MM.1S (cell line): ENCODE results near the gene TBC1D5.

Experiments used
- DNase-seq: peaks from one replicate; pipeline ENCODE4 v3.0.0-alpha.2; 2015
- H2AFZ ChIP-seq: fragments of 300-600 bp; sonication (generic); 2 replicates; pipeline ENCODE4 v1.6.0; 2016; ENCODE audit warnings: antibody characterized with exemption, low read length
- H3F3A ChIP-seq: fragments of 300-600 bp; sonication (generic); 2 replicates; pipeline ENCODE4 v1.6.1; 2016; ENCODE audit warnings: mild to moderate bottlenecking, antibody characterized with exemption, low read length, moderate library complexity, mixed read lengths; ENCODE audit not compliant: insufficient read depth
- H3K27ac ChIP-seq: fragments of 300-600 bp; sonication (generic); 2 replicates; pipeline ENCODE4 v1.5.1; 2016; ENCODE audit warnings: mild to moderate bottlenecking, low read length
- H3K27me3 ChIP-seq: fragments of 300-600 bp; sonication (generic); replicated peaks from 2 replicates; pipeline ENCODE4 v1.6.0; 2016; ENCODE audit warnings: low read length; ENCODE audit not compliant: insufficient read depth
- H3K36me3 ChIP-seq: fragments of 300-600 bp; sonication (generic); replicated peaks from 2 replicates; pipeline ENCODE4 v1.6.1; 2016; ENCODE audit warnings: mild to moderate bottlenecking, low read length, mixed read lengths; ENCODE audit not compliant: insufficient read depth
- H3K4me1 ChIP-seq: fragments of 300-600 bp; sonication (generic); 2 replicates; pipeline ENCODE4 v1.6.1; 2016; ENCODE audit warnings: low read length, mixed read lengths
- H3K4me2 ChIP-seq: fragments of 300-600 bp; sonication (generic); 2 replicates; pipeline ENCODE4 v1.6.0; 2016; ENCODE audit warnings: low read depth, low read length
- H3K4me3 ChIP-seq: fragments of 300-600 bp; sonication (generic); 2 replicates; pipeline ENCODE4 v1.5.1; 2016; ENCODE audit warnings: low read length, mixed read lengths
- H3K79me2 ChIP-seq: fragments of 300-600 bp; sonication (generic); 2 replicates; pipeline ENCODE4 v1.6.1; 2016; ENCODE audit warnings: mixed run types, low read length, mixed read lengths
- H3K9ac ChIP-seq: fragments of 300-600 bp; sonication (generic); 2 replicates; pipeline ENCODE4 v1.6.1; 2016; ENCODE audit warnings: low read length, mixed read lengths
- H3K9me2 ChIP-seq: fragments of 300-600 bp; sonication (generic); replicated peaks from 2 replicates; pipeline ENCODE4 v1.6.1; 2016; ENCODE audit warnings: mild to moderate bottlenecking, low read length, mixed read lengths; ENCODE audit not compliant: insufficient read depth
- H3K9me3 ChIP-seq: fragments of 300-600 bp; sonication (generic); replicated peaks from 2 replicates; pipeline ENCODE4 v1.6.1; 2016; ENCODE audit warnings: mild to moderate bottlenecking, low read length, mixed read lengths; ENCODE audit not compliant: insufficient read depth
- H4K20me1 ChIP-seq: fragments of 300-600 bp; sonication (generic); 2 replicates; pipeline ENCODE4 v1.6.1; 2016; ENCODE audit warnings: mild to moderate bottlenecking, low read length, moderate library complexity, mixed read lengths; ENCODE audit not compliant: insufficient read depth
- EZH2 ChIP-seq: fragments of 300-600 bp; sonication (generic); optimal IDR thresholded peaks from 2 replicates; pipeline ENCODE3; 2017; ENCODE audit warnings: low read depth, mild to moderate bottlenecking, antibody characterized with exemption, low read length, mixed read lengths
- EZH2phosphoT487 ChIP-seq: fragments of 300-600 bp; sonication (generic); IDR thresholded peaks from 2 replicates; pipeline ENCODE4 v1.6.1; 2018; ENCODE audit warnings: antibody characterized with exemption, low read length
- TF ChIP-seq, protein P1 (sequence below): fragments of 300-600 bp; sonication (generic); IDR thresholded peaks from 2 replicates; pipeline ENCODE4 v1.5.1; 2016; ENCODE audit warnings: antibody characterized with exemption, low read length, mixed read lengths

The TBC1D5 gene

DNA sequence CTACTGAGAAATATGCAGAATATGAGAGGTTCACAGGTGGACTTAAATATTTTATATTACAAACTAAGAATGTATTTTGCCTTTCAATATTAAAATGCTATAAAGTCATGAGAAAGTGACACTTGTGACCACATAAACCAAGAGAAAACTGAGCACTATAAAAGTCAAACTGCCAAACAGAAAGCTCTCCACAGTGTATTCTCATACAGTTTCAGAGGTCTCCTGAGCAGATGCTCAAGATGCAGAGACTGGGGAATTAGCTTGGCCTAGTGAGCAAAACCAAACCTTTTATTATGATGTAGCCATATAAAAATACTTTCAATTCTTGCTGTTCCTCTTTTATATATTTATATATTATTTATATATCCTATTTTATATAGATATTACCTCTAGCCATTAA, 227.8 kb downstream of the TBC1D5 start:
- H3K4me3 ChIP-seq, result no peak overlapping the region
- no peak for DNase-seq
- H3K4me1 ChIP-seq, result no peaks in the 10 kb centered on the region
- no peaks in the 10 kb centered on the region for H3K27me3 ChIP-seq
- H3K36me3 ChIP-seq, result no peaks in the 10 kb centered on the region
- H2AFZ ChIP-seq, result no peak overlapping the region
- H3K9ac ChIP-seq, result no peak overlapping the region
- no peaks in the 10 kb centered on the region for H3K79me2 ChIP-seq
- H3K4me2 ChIP-seq, result no peak overlapping the region
- no peak overlapping the region for H3K27ac ChIP-seq
- H3K9me3 ChIP-seq, result no peaks in the 10 kb centered on the region
- H3K9me2 ChIP-seq, result no peaks in the 10 kb centered on the region
- H3F3A ChIP-seq, result no peaks in the 10 kb centered on the region
- TF ChIP-seq EZH2phosphoT487 (no peak), EZH2 (no peak)
- TF ChIP-seq, protein P1, sequence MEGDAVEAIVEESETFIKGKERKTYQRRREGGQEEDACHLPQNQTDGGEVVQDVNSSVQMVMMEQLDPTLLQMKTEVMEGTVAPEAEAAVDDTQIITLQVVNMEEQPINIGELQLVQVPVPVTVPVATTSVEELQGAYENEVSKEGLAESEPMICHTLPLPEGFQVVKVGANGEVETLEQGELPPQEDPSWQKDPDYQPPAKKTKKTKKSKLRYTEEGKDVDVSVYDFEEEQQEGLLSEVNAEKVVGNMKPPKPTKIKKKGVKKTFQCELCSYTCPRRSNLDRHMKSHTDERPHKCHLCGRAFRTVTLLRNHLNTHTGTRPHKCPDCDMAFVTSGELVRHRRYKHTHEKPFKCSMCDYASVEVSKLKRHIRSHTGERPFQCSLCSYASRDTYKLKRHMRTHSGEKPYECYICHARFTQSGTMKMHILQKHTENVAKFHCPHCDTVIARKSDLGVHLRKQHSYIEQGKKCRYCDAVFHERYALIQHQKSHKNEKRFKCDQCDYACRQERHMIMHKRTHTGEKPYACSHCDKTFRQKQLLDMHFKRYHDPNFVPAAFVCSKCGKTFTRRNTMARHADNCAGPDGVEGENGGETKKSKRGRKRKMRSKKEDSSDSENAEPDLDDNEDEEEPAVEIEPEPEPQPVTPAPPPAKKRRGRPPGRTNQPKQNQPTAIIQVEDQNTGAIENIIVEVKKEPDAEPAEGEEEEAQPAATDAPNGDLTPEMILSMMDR, result no peak
- no peaks in the 10 kb centered on the region for H4K20me1 ChIP-seq

DNA sequence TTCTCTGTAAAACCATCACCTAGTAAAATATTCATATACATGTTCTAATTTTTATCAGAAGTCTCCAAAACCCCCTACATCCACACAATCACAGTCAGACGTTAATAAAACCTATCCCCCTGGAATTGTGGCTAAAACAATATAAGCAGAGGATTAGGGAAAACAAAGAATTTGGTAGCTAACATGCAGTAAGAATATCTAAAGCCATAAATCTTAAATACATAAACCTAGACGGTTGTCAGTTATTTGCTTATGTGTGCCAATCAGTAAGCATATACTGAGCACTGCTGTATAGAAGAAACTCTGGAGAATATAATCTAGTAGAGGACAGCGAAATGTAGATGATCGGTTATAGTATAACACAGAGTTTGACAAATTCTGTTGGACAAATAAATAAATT, 232.2 kb downstream of the TBC1D5 start:
- H3K36me3 ChIP-seq, result no peaks in the 10 kb centered on the region
- DNase-seq, result no peak
- no peak for TF ChIP-seq EZH2
- TF ChIP-seq, protein P1, result no peak
- TF ChIP-seq EZH2phosphoT487, result no peak
- H3K9me3 ChIP-seq, result no peaks in the 10 kb centered on the region
- H3K4me1 ChIP-seq, result no peaks in the 10 kb centered on the region
- H3K4me3 ChIP-seq, result no peak overlapping the region
- no peak overlapping the region for H3K4me2 ChIP-seq
- no peak overlapping the region for H3K27ac ChIP-seq
- H3K9ac ChIP-seq, result no peak overlapping the region
- no peak overlapping the region for H2AFZ ChIP-seq
- no peaks in the 10 kb centered on the region for H3K27me3 ChIP-seq
- H3K9me2 ChIP-seq, result no peaks in the 10 kb centered on the region
- no peaks in the 10 kb centered on the region for H3F3A ChIP-seq
- no peaks in the 10 kb centered on the region for H4K20me1 ChIP-seq
- no peaks in the 10 kb centered on the region for H3K79me2 ChIP-seq

DNA sequence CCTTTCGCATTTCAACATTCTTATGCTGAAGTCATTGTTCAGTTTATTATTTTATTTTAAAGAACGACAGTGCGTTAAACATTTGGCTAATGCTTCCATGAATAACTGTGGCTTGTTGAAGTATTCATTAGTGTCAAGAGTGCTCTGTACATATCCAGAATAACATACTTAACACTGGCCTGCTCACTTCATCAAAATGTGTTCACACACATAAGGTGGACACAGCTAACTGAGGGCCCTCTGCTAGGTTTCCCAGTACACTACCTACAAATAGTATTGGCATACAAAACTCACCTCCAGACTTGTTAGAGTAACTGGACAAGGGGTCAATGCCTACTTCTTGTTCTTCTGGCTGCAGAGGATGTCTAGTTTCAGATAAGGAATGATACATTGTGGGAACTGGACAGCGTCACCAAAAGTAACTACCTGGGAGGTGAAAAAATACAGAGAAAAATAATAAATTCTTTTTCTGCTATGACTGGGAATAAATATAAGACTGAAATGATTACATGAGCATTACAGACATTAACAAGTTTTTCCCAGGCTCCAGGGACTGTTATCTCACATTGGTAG, 234.2 kb downstream of the TBC1D5 start:
- no peak overlapping the region for H3K4me3 ChIP-seq
- H3K9ac ChIP-seq, result no peak overlapping the region
- no peak for DNase-seq
- no peaks in the 10 kb centered on the region for H4K20me1 ChIP-seq
- H2AFZ ChIP-seq, result no peak overlapping the region
- H3K27me3 ChIP-seq, result no peaks in the 10 kb centered on the region
- no peak overlapping the region for H3K27ac ChIP-seq
- no peaks in the 10 kb centered on the region for H3F3A ChIP-seq
- no peaks in the 10 kb centered on the region for H3K9me2 ChIP-seq
- no peaks in the 10 kb centered on the region for H3K4me1 ChIP-seq
- no peaks in the 10 kb centered on the region for H3K79me2 ChIP-seq
- H3K4me2 ChIP-seq, result no peak overlapping the region
- TF ChIP-seq EZH2, result no peak
- no peak for TF ChIP-seq EZH2phosphoT487
- TF ChIP-seq, protein P1, result no peak
- H3K36me3 ChIP-seq, result no peaks in the 10 kb centered on the region
- no peaks in the 10 kb centered on the region for H3K9me3 ChIP-seq
